ENCODE results near the gene ZNF837. TPM values are rescaled to one million over a fixed set of nuclear protein-coding genes. Genes with fewer than 3 reads are reported as not detected.
A peak's percentile ranks its signal among the peaks of the same experiment; 100 is the strongest.

The ZNF837 gene
- total and polyA plus RNA-seq, 2 of the 13 experiments (the other 11 are each of a cell fraction or from before 2014, with no cell fraction given): 0.29 to 1.3 TPM

- TF ChIP-seq MNT (IDR thresholded peaks at IDR 0.05) (no peak; the same call in none of the 2 replicates), ZNF280D (CRISPR knock-in tag; IDR thresholded peaks at IDR 0.05) (peak; percentile 33; the same call in 1 of the 2 replicates), AHR (CRISPR knock-in tag; IDR thresholded peaks at IDR 0.05) (peak; percentile 78; the same call in 1 of the 2 replicates), RARA (CRISPR knock-in tag; IDR thresholded peaks at IDR 0.05) (peak; percentile 42; the same call in 1 of the 2 replicates), FOXP1 (IDR thresholded peaks at IDR 0.05) (no peak), FOXP1 (CRISPR knock-in tag; IDR thresholded peaks at IDR 0.05) (0 out of 2 replicates have a peak, but pooled peaks have one; percentile 3), ZSCAN31 (CRISPR knock-in tag; IDR thresholded peaks at IDR 0.05; ENCODE audit: low read depth) (peak; percentile 57; the same call in 1 of the 2 replicates), ZBTB25 (CRISPR knock-in tag; IDR thresholded peaks at IDR 0.05) (peak; percentile 90), ZNF850 (CRISPR knock-in tag; conservative IDR thresholded peaks at IDR 0.05) (no peak), ZNF597 (CRISPR knock-in tag; IDR thresholded peaks at IDR 0.05) (no peak), RFXAP (CRISPR knock-in tag; IDR thresholded peaks at IDR 0.05; ENCODE audit: borderline replicate concordance) (peak; percentile 71; the same call in 1 of the 2 replicates), JUNB (CRISPR knock-in tag; IDR thresholded peaks at IDR 0.05; ENCODE audit: borderline replicate concordance) (no peak), ZNF724P (CRISPR knock-in tag; IDR thresholded peaks at IDR 0.05; ENCODE audit: borderline replicate concordance) (peak; percentile 76; the same call in 1 of the 2 replicates), HHEX (CRISPR knock-in tag; IDR thresholded peaks at IDR 0.05) (no peak), THAP7 (CRISPR knock-in tag; IDR thresholded peaks at IDR 0.05) (0 out of 2 replicates have a peak, but pooled peaks have one; percentile 69), ZBED4 (CRISPR knock-in tag; IDR thresholded peaks at IDR 0.05; ENCODE audit: borderline replicate concordance) (peak; percentile 92), TCF7 (IDR thresholded peaks at IDR 0.05; ENCODE audit: low read depth) (no peak; the same call in 1 of the 2 replicates)
Measured at GRCh38 chr19:58380662-58381459, at the start of gene ZNF837 (continued).
